HG03460 (cell line): ENCODE results near the gene UGT1A6.
"Not testable (repeated sequence)": the region's sequence is repeated elsewhere in the genome, so short reads cannot be mapped to it uniquely, and the experiment has no call there.

ENCODE experiments used
- ATAC-seq: cut with Tn5 transposase; IDR thresholded peaks from one replicate; pipeline ENCODE4 v1.9.1; 2021; ENCODE audit not compliant: unreplicated experiment

UGT1A6 gene

GRCh38 chr2:233684640-233685039 lies 8.1 kb upstream of the UGT1A6 start:
- no peak for ATAC-seq

GRCh38 chr2:233686928-233687327 lies 5.8 kb upstream of the UGT1A6 start:
- ATAC-seq = no peak

DNA sequence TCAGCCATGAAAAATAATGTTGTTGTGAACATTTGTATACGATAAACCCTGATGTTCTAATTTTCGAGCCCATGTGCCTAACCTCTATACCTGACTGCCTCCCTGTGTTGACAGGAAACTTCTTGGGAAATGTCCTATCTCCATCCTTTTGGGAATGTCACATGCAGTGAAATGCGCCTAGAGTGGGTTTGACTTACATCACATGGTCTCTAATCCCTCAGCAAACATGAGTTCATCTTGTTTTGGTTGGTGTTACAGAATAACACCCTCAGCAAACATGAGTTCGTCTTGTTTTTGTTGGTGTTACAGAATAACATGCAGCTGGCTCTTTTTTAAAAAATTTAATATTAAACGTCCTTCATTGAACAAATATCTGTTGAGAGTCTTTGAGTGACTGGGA lies 4.3 kb upstream of the UGT1A6 start:
- ATAC-seq = no peak

DNA sequence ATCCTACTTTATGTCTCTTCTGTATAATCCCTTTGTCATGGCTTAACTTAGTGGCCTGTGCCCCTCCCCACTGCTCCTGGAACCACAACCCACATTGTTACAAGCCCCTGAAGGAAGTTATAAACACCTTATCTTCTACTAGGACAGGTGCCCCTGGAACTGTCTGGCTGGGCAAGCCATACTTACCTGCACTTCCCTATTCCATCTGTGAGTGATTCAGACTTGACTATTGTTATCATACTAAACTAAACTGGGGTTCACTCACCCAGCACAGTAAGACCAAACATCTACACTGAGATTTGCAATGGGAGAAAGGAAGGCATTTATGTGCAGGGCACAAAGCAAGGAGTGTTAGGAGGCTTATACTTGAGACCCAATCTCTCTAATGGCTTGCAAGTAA lies 3.7 kb upstream of the UGT1A6 start:
- no peak for ATAC-seq

- ATAC-seq = no peak
These were observed 3.2 kb upstream of the UGT1A6 start for GRCh38 chr2:233689501-233689900.

- ATAC-seq = no peak
These were observed 2.2 kb upstream of the UGT1A6 start for GRCh38 chr2:233690444-233690843.

GRCh38 chr2:233691443-233692433 lies 952 bp upstream of the UGT1A6 start:
- ATAC-seq = no peak

GRCh38 chr2:233693963-233694362 lies 1.3 kb downstream of the UGT1A6 start:
- no peak for ATAC-seq

DNA sequence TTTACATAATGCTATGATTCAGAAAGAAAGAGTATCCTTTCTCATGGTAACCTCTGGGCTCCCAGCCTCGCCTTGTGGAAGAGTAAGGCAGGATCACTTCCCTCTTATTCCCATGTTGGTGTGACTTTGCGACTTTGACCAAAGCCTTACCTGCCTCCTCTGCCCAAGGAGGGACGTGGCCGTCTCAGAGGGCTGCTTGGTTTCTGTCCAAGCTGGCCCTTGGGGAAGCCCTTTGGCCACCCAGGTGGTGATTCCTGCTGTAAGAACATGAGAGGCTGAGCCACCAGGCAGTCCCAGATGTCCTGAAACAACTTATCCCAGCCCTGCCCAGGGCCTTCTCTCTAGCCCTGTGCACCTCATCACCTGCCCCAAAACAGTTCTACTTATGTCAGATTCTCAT lies 6.0 kb downstream of the UGT1A6 start:
- ATAC-seq = no peak

DNA sequence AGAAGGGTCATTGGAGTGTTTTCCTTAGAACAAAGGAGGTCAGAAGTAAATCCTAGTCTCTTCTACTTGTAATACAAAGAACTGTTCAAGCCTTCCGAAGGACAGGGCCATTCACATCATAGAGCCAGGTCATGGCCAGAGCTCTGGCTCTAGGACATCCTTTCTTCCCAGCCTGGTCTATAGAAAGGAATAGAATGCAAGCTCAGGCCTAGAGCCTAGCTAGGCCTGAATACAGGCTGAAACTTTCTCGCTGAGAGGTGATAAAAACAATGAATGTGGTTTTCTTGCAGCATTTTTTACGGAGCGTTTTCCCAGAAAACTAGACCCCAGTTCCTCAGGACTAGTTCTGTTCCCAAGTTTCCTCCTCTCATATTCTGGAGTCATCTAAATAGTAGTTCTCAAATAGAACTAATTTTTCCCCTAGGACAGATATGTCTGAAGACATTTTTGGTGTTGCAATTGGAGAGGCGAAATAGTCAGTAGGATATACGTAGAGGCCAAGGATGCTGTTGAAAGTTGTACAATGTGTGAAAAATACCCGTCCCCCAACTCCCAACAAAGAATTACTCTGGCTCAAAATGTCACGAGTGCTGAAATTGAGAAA lies 6.8 kb downstream of the UGT1A6 start:
- no peak for ATAC-seq

GRCh38 chr2:233700028-233700635 lies 7.4 kb downstream of the UGT1A6 start:
- ATAC-seq = no peak

- ATAC-seq = not testable (repeated sequence)
These were observed 8.2 kb downstream of the UGT1A6 start for GRCh38 chr2:233700842-233701241.

- no peak for ATAC-seq
These were observed 9.5 kb downstream of the UGT1A6 start for GRCh38 chr2:233702238-233702637.

GRCh38 chr2:233705911-233706506 lies 13.3 kb downstream of the UGT1A6 start:
- ATAC-seq = no peak

GRCh38 chr2:233706720-233707119 lies 14.0 kb downstream of the UGT1A6 start:
- no peak for ATAC-seq

DNA sequence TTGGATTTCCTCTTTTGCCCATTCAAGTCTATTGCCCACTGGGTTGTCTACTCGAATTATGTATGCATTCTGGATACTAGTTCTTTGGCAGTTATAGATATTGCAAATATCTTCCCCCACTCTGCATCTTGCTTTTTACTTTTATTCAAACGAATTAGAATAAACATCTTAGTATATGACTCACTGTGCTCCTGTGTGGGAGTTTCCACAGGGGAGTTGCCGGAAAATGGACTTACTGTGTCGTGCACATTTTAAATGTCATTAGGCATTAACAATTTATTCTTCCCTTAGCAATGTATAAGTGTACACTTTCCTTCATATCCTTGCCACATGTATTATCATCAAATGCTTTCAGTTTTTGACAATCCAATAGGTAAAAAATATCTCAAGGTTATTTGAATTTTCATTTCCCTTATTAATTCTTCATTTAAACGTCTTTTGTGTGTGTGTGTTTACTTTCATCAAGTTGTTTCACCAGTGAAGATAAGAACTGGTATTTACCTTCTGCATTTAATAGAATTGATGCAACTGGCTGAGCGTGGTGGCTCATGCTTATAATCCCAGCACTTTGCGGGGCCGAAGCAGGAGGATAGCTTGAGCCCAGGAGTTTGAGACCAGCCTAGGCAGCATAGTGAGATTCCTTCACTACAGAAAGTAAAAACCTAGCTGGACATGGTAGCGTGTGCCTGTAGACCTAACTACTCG lies 15.4 kb downstream of the UGT1A6 start:
- ATAC-seq = no peak

GRCh38 chr2:233708942-233709341 lies 16.3 kb downstream of the UGT1A6 start:
- ATAC-seq = no peak

GRCh38 chr2:233711312-233712008 lies 18.8 kb downstream of the UGT1A6 start:
- no peak for ATAC-seq

- ATAC-seq = no peak
These were observed 20.0 kb downstream of the UGT1A6 start, which contains the start of gene UGT1A5 for GRCh38 chr2:233712611-233713261. UGT1A5 (plus strand) TSS chr2:233712907; CDS start chr2:233712992, 85 bp downstream.

- ATAC-seq = no peak
These were observed 20.5 kb downstream of the UGT1A6 start for GRCh38 chr2:233713262-233713615.
